DND-41 (cell line): ENCODE measurements around the gene DPEP1.

Experiments
- CTCF ChIP-seq: IDR thresholded peaks from 2 replicates; pipeline ENCODE4 v1.5.1; 2012; ENCODE audit warnings: borderline replicate concordance, low read length, moderate library complexity, mild to moderate bottlenecking; ENCODE audit not compliant: poor library complexity, severe bottlenecking; ENCODE audit errors: extremely low read depth
- EZH2 ChIP-seq: IDR thresholded peaks from 3 replicates; pipeline ENCODE4 v1.6.1; 2012; ENCODE audit warnings: borderline replicate concordance, low read depth, mild to moderate bottlenecking, moderate library complexity, low read length, inconsistent platforms; ENCODE audit not compliant: severe bottlenecking

GRCh38 chr16:89629827-89630610, 16.6 kb downstream of the DPEP1 start:
- TF ChIP-seq CTCF (no peak), EZH2 (no peak)
